ENCODE data around the gene SLC4A5.

- TF ChIP-seq SIN3A (IDR thresholded peaks at IDR 0.05; ENCODE audit: borderline replicate concordance, low read depth, low read length) (no peak), REST (IDR thresholded peaks at IDR 0.05; ENCODE audit: low read depth, low read length) (no peak), POLR2AphosphoS5 (IDR thresholded peaks at IDR 0.05; ENCODE audit: low read depth, low read length) (no peak), RFX5 (IDR thresholded peaks at IDR 0.05; ENCODE audit: low read length) (no peak), FOXJ3 (CRISPR knock-in tag; IDR thresholded peaks at IDR 0.05) (no peak), CTCF (IDR thresholded peaks at IDR 0.05) (no peak)
These were observed 50.5 kb downstream of the SLC4A5 start for GRCh38 chr2:74292751-74293150.
